ENCODE results near the gene DSCAM.
A peak's percentile ranks its signal among the peaks of the same experiment; 100 is the strongest.

The DSCAM gene

GRCh38 chr21:40255518-40256444 lies 591.2 kb downstream of the DSCAM start:
- DNase-seq: no peak

GRCh38 chr21:40254540-40255465 lies 592.2 kb downstream of the DSCAM start:
- peak in 9 of 56 donors; percentile 1 to 34 (median 24) for DNase-seq

- DNase-seq: no peak
Observed at GRCh38 chr21:40253112-40253511, 593.8 kb downstream of the DSCAM start.

- DNase-seq: no peak
Observed at GRCh38 chr21:40250514-40251294, 596.3 kb downstream of the DSCAM start.

GRCh38 chr21:40244981-40245380 lies 602.0 kb downstream of the DSCAM start:
- DNase-seq: no peak

GRCh38 chr21:40243685-40244084 lies 603.3 kb downstream of the DSCAM start:
- no peak for DNase-seq

- DNase-seq: no peak
Observed at GRCh38 chr21:40242586-40243265, 604.2 kb downstream of the DSCAM start.

- DNase-seq: no peak
Observed at GRCh38 chr21:40235528-40235927, 611.4 kb downstream of the DSCAM start.

GRCh38 chr21:40231979-40232378 lies 615.0 kb downstream of the DSCAM start:
- DNase-seq: no peak

GRCh38 chr21:40227096-40227495 lies 619.9 kb downstream of the DSCAM start:
- DNase-seq: no peak

GRCh38 chr21:40215941-40216340 lies 631.0 kb downstream of the DSCAM start:
- no peak for DNase-seq

GRCh38 chr21:40210251-40210650 lies 636.7 kb downstream of the DSCAM start:
- no peak for DNase-seq

- no peak for DNase-seq
Observed at GRCh38 chr21:40208948-40209345, 638.0 kb downstream of the DSCAM start.

- DNase-seq: no peak
Observed at GRCh38 chr21:40208206-40208947, 638.6 kb downstream of the DSCAM start.

- DNase-seq: no peak
Observed at GRCh38 chr21:40200946-40201345, 646.0 kb downstream of the DSCAM start.

- no peak for DNase-seq
Observed at GRCh38 chr21:40200126-40200525, 646.8 kb downstream of the DSCAM start.

GRCh38 chr21:40194185-40194980 lies 652.6 kb downstream of the DSCAM start:
- DNase-seq: no peak

- DNase-seq: no peak
Observed at GRCh38 chr21:40191616-40192015, 655.3 kb downstream of the DSCAM start.

GRCh38 chr21:40191196-40191595 lies 655.8 kb downstream of the DSCAM start:
- no peak for DNase-seq
